HG03064 (cell line): ENCODE data around the gene IGDCC3.

ENCODE experiments used
- ATAC-seq: cut with Tn5 transposase; IDR thresholded peaks from one replicate; pipeline ENCODE4 v1.9.1; 2021; ENCODE audit warnings: low read depth; ENCODE audit not compliant: unreplicated experiment

Gene IGDCC3

GRCh38 chr15:65344914-65345275 is 32.9 kb downstream of the IGDCC3 start:
- no peak for ATAC-seq

DNA sequence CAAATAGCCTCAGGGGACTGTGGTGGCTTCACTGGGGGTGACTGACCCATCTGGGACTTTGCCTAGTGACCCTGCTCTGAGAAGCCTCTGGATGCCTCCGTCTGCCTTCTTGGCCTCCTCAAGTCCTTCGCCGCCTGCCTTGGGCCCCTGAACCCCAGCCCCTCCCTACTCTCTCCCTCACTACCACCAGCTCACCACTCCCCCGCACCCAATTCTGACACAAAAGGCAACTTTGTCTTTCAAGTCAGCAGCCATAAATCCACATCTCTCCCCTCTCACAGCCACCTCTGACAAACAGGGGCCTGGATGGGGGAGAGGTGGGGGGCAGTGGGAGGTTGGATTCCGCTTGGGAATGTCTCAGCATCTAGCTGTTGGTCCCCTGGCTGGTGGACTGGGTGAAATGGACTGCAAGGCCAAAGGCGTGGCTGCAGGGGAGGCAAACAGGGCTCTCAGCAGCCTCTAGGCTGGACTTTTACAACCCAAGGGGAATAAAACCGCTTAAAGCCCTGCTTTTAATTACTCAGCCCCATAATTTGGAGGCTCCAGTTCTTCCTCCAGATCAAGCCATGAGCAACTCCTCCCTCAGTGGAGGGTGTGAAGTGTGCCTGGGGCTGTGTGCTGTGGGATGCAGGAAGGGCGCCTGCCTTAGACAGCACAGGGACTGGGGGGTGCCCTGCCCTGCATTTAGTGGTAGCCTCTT is 33.4 kb downstream of the IGDCC3 start:
- no peak for ATAC-seq

- no peak for ATAC-seq
Observed at GRCh38 chr15:65343374-65343981, 34.3 kb downstream of the IGDCC3 start.

- ATAC-seq = no peak
Observed at GRCh38 chr15:65342493-65342892, 35.3 kb downstream of the IGDCC3 start.

- no peak for ATAC-seq
Observed at GRCh38 chr15:65339920-65340319, 37.9 kb downstream of the IGDCC3 start.

DNA sequence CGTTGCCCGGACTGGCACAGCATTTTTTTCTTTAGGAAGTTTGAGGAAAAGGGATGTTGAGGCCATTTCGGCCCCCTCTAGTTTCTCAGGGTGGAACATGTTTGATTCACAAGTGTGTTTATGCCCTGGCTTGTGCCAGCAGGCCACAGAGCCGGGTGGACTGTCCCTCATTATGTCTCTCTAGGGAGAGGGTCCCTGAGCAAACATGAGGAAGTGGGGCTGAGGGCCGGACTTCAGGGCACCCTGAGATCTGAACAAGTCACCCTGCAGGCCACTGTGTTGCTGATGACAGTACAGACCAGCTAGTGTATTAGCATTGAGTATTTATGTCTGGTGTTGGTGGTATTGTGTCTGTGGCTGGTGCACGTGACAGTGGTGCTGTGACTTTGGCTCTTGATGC is 38.4 kb downstream of the IGDCC3 start:
- ATAC-seq = no peak

- ATAC-seq = no peak
Observed at GRCh38 chr15:65338823-65339222, 39.0 kb downstream of the IGDCC3 start.

- no peak for ATAC-seq
Observed at GRCh38 chr15:65338366-65338765, 39.4 kb downstream of the IGDCC3 start.

DNA sequence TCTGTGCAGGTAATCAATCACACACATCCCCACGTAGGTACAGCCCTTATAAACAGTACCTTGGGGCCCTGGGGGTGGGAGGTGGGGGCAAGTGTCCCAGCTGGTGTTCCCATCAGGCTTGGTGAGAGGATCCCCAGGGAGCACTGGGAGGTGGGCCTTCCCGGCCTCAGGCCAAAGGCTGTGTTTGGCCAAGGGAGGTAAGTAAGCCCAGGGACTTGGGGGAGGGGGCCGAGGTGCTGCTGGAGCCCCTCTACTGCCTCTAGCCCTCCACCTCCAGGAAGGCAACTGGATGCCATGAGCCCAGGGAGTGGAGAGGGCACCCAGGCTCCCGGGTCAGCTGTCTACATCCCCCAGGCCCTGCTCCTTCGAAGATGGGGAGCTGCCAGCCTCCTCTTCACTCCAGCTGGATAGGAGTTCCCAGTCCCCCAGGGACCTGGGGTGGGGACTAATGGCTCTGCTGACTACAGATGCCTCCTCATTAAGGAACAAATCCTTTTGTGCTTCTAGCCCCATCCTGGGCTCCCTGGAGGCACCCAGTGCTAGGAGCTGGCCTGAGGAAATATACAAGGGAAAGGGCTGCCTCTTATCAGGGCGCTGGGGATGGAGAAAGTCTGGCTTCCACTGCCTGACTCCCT is 40.2 kb downstream of the IGDCC3 start:
- no peak for ATAC-seq

DNA sequence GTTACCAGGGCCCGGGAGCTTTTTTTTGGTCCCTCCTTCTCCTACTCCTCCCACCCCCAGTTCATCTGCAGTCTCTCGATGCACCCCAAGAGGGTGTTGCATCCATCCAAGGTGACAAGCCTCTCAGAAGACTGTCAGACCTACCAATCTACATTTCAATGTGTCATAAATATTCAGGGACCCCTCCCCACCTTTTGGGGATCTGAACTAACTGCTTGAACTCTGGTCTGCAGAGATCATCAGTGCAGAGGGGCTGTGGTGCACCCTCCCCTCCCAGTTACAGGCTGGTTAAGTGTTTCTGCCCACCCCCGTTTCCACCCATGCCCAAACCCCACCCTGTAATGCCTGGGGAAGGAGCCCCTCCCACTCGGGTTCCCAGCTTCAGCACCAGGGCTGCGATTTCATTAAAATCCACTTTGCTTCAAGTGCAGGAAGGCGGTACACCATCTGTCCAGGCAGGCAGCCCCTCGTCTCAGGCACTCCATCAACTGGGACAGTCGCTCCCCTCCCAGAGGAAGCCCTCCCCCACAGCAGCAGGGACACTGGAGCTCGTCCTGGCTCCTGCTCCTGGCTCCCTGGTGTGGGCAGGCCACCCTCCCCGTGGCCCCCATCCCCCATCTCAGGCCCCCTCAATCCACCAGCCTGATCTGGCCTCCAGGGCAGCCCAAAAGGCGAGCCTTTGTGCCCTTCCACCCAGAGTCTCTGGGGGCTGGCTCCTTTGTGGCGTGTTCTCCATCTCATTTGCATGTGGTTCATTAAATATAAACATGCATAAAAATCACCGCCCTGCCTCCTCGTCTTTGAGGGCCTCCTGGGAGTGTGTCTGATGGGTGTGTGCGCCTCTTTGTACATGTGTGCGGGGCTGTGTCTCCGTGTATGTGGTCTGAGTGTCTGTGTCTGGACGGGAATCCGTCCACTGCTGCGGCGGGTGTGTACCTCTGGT is 41.0 kb downstream of the IGDCC3 start:
- ATAC-seq = no peak

DNA sequence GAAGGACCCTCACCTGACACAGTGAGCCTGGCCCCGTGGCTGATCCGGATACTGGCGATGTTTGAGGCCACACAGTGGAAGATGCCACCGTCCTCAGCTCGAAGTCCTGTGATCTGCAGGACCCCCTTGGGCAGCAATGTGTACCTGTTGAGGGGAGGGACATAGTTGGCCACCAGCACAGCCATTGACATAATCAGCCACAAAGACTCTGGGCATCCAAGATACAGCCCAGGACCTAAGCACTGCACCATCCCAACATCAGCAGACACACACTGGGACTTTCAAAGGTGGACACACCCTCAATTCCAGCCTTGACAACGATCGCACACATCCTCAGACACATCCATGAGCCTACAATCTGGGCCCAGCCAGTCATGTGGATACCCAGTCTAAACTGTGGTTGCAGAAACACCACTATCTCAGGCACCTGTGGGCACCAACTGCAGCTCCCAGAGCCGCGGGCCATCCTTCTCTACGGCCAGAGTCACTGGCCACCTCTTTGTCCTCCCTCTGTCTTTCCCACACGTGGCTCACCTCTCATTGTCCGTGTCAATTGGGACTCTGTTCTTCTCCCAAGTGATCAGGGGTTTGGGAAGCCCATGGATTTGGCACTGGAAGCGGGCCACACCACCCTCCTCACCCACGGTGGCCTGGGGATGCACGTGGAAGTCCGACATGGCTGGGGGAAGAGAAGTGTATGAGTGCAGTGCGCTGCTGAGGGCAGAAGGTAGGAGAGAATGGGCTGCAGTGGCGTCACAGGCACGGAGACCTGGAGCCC is 42.3 kb downstream of the IGDCC3 start:
- ATAC-seq = no peak

DNA sequence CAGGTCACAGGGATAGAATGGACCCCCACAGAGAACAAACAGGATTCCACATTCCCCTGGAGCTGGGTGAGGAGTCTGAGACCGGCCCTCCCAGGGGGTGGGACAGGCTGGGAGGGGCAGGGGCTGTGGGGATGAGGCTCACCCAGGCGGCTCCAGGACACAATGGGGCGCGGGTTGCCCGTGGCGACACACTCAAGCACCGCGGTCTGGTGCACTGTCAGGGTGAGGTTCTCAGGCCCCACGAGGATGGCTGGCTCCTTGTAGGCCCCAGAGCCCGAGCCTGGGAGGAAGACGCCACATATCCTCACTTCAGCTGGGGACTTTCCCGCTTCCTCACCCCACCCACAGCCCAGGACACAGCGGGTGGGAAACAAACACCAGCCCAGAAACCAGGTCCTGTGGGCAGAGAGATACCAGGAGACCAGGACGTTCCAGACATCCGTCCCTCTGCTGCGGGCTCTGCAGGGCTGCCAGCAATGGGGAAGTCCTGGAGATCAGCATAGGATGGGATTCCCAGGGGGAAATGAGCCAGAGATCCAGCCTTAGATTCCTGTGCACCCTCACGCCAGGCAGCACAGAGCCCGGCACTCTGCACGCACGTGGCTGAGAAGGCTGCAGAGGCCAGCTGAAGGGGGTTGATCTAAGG is 43.1 kb downstream of the IGDCC3 start:
- no peak for ATAC-seq

DNA sequence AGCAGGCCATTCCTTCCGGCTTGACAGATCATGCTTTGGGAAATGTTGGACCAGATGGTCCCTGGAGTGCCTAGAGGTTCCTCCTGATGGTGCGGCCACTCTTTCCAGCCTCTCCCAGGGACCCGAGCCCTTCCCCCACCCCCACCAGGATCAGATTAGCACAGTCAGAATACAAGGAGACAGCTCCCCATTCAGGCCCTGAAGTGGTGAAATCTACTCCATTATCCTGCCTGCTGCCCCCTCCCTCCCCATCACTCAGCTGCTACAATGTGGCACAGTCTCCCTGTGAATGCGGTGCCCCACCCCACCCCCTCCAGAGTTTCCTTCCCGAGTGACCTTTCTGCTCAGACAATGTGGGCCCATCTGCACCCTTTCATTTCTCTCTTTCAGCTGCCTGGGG is 43.9 kb downstream of the IGDCC3 start:
- ATAC-seq = no peak

GRCh38 chr15:65333148-65333820 is 44.5 kb downstream of the IGDCC3 start:
- ATAC-seq = no peak

GRCh38 chr15:65332391-65333147 is 45.2 kb downstream of the IGDCC3 start:
- ATAC-seq = no peak

- no peak for ATAC-seq
Observed at GRCh38 chr15:65331811-65332210, 46.0 kb downstream of the IGDCC3 start.

GRCh38 chr15:65330934-65331645 is 46.7 kb downstream of the IGDCC3 start:
- no peak for ATAC-seq
